Stomach (tissue), 9 donors: ENCODE measurements around the gene PAK2. TPM values are rescaled to one million over a fixed set of nuclear protein-coding genes. Genes with fewer than 3 reads are reported as not detected.

ENCODE experiments used
- DNase-seq, 2 donors: peaks; one replicate each; pipeline versions ENCODE4 v3.0.0 to v3.0.0-alpha.2; 2013 to 2019
- H3K27ac ChIP-seq, 5 donors: fragments of 200-600 bp in 4 of 5; sonication (generic) in 4 of 5; one replicate each; pipeline ENCODE4 v1.5.1; 2013 to 2019; ENCODE audit warnings: mild to moderate bottlenecking in 1 of 5, moderate library complexity in 1 of 5
- H3K27me3 ChIP-seq, 3 donors: fragments of 200-600 bp; sonication (generic); one replicate each; pipeline ENCODE4 v1.5.1; 2017 to 2019; ENCODE audit warnings: mixed run types in 1 of 3
- H3K36me3 ChIP-seq, 4 donors: fragments of 200-600 bp; sonication (generic); 1 replicate in 3 of 4; 2 replicates in 1 of 4; pipeline ENCODE4 v1.5.1; 2016 to 2019
- H3K4me1 ChIP-seq, 4 donors: fragments of 200-600 bp; sonication (generic); one replicate each; pipeline ENCODE4 v1.5.1; 2016 to 2019
- H3K4me3 ChIP-seq, 4 donors: fragments of 200-600 bp; sonication (generic) in 3 of 4; one replicate each; pipeline ENCODE4 v1.5.1; 2016 to 2019; ENCODE audit warnings: mild to moderate bottlenecking in 1 of 4
- H3K9me3 ChIP-seq, 4 donors: fragments of 200-600 bp; sonication (generic); one replicate each; pipeline ENCODE4 v1.5.1; 2016 to 2019
- EP300 ChIP-seq: sonication (generic); formaldehyde crosslinking; IDR thresholded peaks from one replicate; pipeline ENCODE4 v1.6.1; 2017; ENCODE audit warnings: antibody characterized with exemption
- POLR2A ChIP-seq, 4 donors: fragments of 450-650 bp; IDR thresholded peaks; one replicate each; pipeline ENCODE4 v1.6.1; 2016; ENCODE audit warnings: antibody characterized with exemption in 4 of 4, control low read depth in 2 of 4, mild to moderate bottlenecking in 1 of 4, moderate library complexity in 1 of 4
- POLR2AphosphoS5 ChIP-seq, 3 donors: sonication (generic); formaldehyde crosslinking; IDR thresholded peaks; one replicate each; pipeline ENCODE4 v1.6.1; 2016; ENCODE audit warnings: antibody characterized with exemption in 3 of 3
- WGBS, 5 donors: extraction: QIAGEN DNeasy Blood & Tissue Kit in 3 of 5; methylation state at CpG; one replicate each; pipeline versions ENCODE4 v1.1.5 to v1.1.7; 2013 to 2018; 5-methylcytosine and 5-hydroxymethylcytosine counted together
- intact Hi-C: fragments of 100-400 bp; cut with DNase I; formaldehyde crosslinking; loops from one replicate; pipeline ENCODE4 v1.15.1; 2023; ENCODE audit warnings: low total_unique reads
- polyA plus RNA-seq, 3 donors: library from polyadenylated mRNA; stranded (reverse); fragments of 200-250 nt; gene quantifications; one replicate each; pipeline ENCODE4 v1.2.3, GENCODE V29; 2013
- total RNA-seq, 5 donors: library from RNA; depleted of rRNA; stranded (reverse); fragments of >200 nt; gene quantifications; one replicate each; pipeline versions ENCODE4 v1.1.0 to v1.2.3, GENCODE V29; 2014 to 2016
- TF ChIP-seq, protein P1 (sequence below), 7 experiments: fragments of 450-650 bp in 4 of 7; fragments of 200-600 bp in 3 of 7; sonication (generic) in 3 of 7; IDR thresholded peaks; one replicate each; pipeline ENCODE4 v1.5.1; 2016 to 2019; ENCODE audit warnings: antibody characterized with exemption in 7 of 7, control low read depth in 2 of 7, mild to moderate bottlenecking in 1 of 7
- donor health status: healthy with polysubstance abuse.
- donor health status: Bipolar disorder and iron deficiency.
- donor health status: healthy.

The PAK2 gene
- total and polyA plus RNA-seq, 8 donors: 11.1 to 88.7 (median 22.0) TPM

DNA sequence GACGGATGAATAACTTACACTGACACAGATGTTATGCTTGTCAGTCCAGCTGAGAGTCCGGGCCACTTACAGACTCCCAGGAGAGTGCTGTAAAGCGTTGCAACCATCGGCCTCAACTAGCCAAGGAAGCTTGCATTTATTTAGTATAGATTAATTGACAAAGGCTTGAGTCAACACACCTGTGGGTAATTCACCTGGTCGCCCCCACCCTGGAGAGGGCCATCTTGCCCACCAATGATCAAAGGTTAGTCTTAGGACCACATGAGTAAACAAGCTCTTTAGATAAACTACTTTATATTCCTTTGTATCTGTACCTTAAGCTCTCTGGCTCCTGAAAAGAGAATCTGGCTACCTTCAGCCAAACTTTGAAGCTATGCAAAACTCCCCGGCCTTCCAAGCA is 51.0 kb downstream of the PAK2 start:
- H3K27ac ChIP-seq: no peak overlapping the region
- H3K4me1 ChIP-seq: peaks cover 3 to 44% (median 21%) of the 10 kb centered on the region in 4 donors
- intact Hi-C loops: no loop called here
- H3K4me3 ChIP-seq: no peak overlapping the region
- WGBS, 5 donors: 89 to 99% (median 93%) methylated on average over 6 of the region's 6 CpGs
- no peaks in the 10 kb centered on the region for H3K9me3 ChIP-seq
- TF ChIP-seq EP300 (no peak), POLR2AphosphoS5 (IDR thresholded peaks at IDR 0.05) (no peak), POLR2A (IDR thresholded peaks at IDR 0.05) (no peak)
- TF ChIP-seq, protein P1, sequence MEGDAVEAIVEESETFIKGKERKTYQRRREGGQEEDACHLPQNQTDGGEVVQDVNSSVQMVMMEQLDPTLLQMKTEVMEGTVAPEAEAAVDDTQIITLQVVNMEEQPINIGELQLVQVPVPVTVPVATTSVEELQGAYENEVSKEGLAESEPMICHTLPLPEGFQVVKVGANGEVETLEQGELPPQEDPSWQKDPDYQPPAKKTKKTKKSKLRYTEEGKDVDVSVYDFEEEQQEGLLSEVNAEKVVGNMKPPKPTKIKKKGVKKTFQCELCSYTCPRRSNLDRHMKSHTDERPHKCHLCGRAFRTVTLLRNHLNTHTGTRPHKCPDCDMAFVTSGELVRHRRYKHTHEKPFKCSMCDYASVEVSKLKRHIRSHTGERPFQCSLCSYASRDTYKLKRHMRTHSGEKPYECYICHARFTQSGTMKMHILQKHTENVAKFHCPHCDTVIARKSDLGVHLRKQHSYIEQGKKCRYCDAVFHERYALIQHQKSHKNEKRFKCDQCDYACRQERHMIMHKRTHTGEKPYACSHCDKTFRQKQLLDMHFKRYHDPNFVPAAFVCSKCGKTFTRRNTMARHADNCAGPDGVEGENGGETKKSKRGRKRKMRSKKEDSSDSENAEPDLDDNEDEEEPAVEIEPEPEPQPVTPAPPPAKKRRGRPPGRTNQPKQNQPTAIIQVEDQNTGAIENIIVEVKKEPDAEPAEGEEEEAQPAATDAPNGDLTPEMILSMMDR (IDR thresholded peaks at IDR 0.05): no peak
- no peak for DNase-seq
- H3K27me3 ChIP-seq: no peaks in the 10 kb centered on the region
- H3K36me3 ChIP-seq: peaks cover 0 to 27% (median 9%) of the 10 kb centered on the region in 4 donors

DNA sequence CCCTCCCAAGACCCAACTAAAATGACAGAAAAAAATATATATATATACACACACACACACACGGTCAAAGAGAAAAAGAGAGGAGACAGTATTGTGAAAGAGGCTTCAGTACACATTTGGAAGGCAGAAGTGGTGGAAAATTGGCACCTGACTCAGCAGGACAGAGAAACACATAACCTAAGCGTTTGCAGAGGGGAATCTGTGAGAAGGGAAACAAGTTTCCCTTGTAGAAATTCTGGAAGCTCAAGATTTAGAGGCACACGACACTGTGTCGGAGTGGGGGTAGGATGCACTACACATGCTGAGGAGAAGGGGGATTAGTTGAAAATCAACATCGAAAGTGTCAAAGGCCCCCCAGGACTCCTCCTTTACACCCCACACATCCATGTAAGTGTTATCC is 53.1 kb downstream of the PAK2 start:
- peak in 1 of 2 donors; percentile 53 for DNase-seq
- TF ChIP-seq POLR2AphosphoS5 (IDR thresholded peaks at IDR 0.05) (no peak), EP300 (no peak), POLR2A (IDR thresholded peaks at IDR 0.05) (no peak)
- TF ChIP-seq, protein P1 (IDR thresholded peaks at IDR 0.05): no peak
- peaks cover 3 to 39% (median 14%) of the 10 kb centered on the region in 4 donors for H3K4me1 ChIP-seq
- peak overlapping the region in 1 of 5 donors; percentile 30 for H3K27ac ChIP-seq
- 38 to 59% (median 45%) methylated on average over 5 of the region's 5 CpGs for WGBS, 5 donors
- no peaks in the 10 kb centered on the region for H3K27me3 ChIP-seq
- no peaks in the 10 kb centered on the region for H3K9me3 ChIP-seq
- H3K4me3 ChIP-seq: no peak overlapping the region
- peaks cover 0 to 11% (median 3%) of the 10 kb centered on the region in 4 donors for H3K36me3 ChIP-seq
- intact Hi-C loops: no loop called here

GRCh38 chr3:196793246-196793645 is 53.6 kb downstream of the PAK2 start:
- Histone ChIP-seq H3K27ac (peak overlapping the region in 1 of 5 donors; percentile 30), H3K9me3 (no peaks in the 10 kb centered on the region), H3K4me1 (peaks cover 0 to 36% (median 13%) of the 10 kb centered on the region in 4 donors), H3K36me3 (peaks cover 0 to 11% (median 3%) of the 10 kb centered on the region in 4 donors), H3K4me3 (no peak overlapping the region), H3K27me3 (no peaks in the 10 kb centered on the region)
- TF ChIP-seq POLR2A (IDR thresholded peaks at IDR 0.05): no peak
- TF ChIP-seq POLR2AphosphoS5 (IDR thresholded peaks at IDR 0.05): peak in 2 of 3 donors; percentile 17 to 65
- DNase-seq: peak in 1 of 2 donors; percentile 76
- WGBS, 5 donors: 25 to 39% (median 36%) methylated on average over 1 of the region's 1 CpG
- intact Hi-C loops: no loop called here

DNA sequence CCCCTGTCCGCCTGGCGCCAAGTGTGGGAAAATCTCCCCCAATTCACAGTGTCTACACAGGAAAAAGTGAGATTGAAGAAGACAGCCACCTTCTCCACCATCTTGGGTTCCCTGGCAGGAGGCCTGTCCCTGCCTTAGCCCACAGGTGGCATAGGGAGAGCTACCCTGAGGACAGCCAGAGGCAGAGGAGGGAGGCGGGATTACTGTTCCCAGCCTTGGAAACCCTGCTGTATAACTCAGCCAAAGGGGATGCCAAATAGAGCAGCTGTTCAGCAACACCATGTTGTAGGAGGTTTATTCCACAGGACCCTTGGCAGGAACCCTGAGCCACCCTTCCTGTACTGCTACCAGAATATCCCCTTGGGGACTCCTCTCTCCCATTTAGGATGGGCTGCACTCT is 54.8 kb downstream of the PAK2 start:
- H3K4me3 ChIP-seq: no peak overlapping the region
- no peak overlapping the region for H3K27ac ChIP-seq
- no peaks in the 10 kb centered on the region for H3K27me3 ChIP-seq
- intact Hi-C loops: no loop called here
- H3K9me3 ChIP-seq: no peaks in the 10 kb centered on the region
- H3K4me1 ChIP-seq: peaks cover 0 to 34% (median 9%) of the 10 kb centered on the region in 4 donors
- TF ChIP-seq POLR2AphosphoS5 (IDR thresholded peaks at IDR 0.05): no peak
- TF ChIP-seq POLR2A (IDR thresholded peaks at IDR 0.05): no peak
- TF ChIP-seq, protein P1 (IDR thresholded peaks at IDR 0.05): no peak
- TF ChIP-seq EP300: no peak
- DNase-seq: no peak
- WGBS, 5 donors: 95 to 100% (median 98%) methylated on average over 2 to 3 of the region's 3 CpGs
- peaks cover 0 to 15% (median 6%) of the 10 kb centered on the region in 4 donors for H3K36me3 ChIP-seq

GRCh38 chr3:196796317-196796716 is 56.7 kb downstream of the PAK2 start:
- Histone ChIP-seq H3K27ac (no peak overlapping the region), H3K9me3 (no peaks in the 10 kb centered on the region), H3K27me3 (no peaks in the 10 kb centered on the region), H3K36me3 (peaks cover 0 to 12% (median 6%) of the 10 kb centered on the region in 4 donors), H3K4me3 (no peak overlapping the region), H3K4me1 (peaks cover 0 to 25% (median 9%) of the 10 kb centered on the region in 4 donors)
- intact Hi-C loops: no loop called here
- TF ChIP-seq, protein P1 (IDR thresholded peaks at IDR 0.05): no peak
- TF ChIP-seq POLR2A (IDR thresholded peaks at IDR 0.05) (no peak), POLR2AphosphoS5 (IDR thresholded peaks at IDR 0.05) (no peak), EP300 (no peak)
- WGBS, 5 donors: 94 to 100% (median 98%) methylated on average over 1 of the region's 1 CpG
- DNase-seq: no peak
